Islet precursor cell (in vitro differentiated cells): ENCODE results near the gene DUOX2.
"Not testable (repeated sequence)": the region's sequence is repeated elsewhere in the genome, so short reads cannot be mapped to it uniquely, and the experiment has no call there.

Source experiments
- DNase-seq: peaks from one replicate; pipeline ENCODE4 v3.0.0-alpha.2; 2018

The DUOX2 gene

GRCh38 chr15:45097466-45097865 is 16.5 kb downstream of the DUOX2 start:
- DNase-seq: no peak

GRCh38 chr15:45095661-45096060 is 18.3 kb downstream of the DUOX2 start:
- DNase-seq: no peak

GRCh38 chr15:45094358-45094730 is 19.6 kb downstream of the DUOX2 start:
- DNase-seq: no peak

- DNase-seq: no peak
These were observed 20.2 kb downstream of the DUOX2 start for GRCh38 chr15:45093622-45094357.

- no peak for DNase-seq
These were observed 21.0 kb downstream of the DUOX2 start for GRCh38 chr15:45093013-45093412.

- no peak for DNase-seq
These were observed 22.4 kb downstream of the DUOX2 start for GRCh38 chr15:45091576-45091975.

DNA sequence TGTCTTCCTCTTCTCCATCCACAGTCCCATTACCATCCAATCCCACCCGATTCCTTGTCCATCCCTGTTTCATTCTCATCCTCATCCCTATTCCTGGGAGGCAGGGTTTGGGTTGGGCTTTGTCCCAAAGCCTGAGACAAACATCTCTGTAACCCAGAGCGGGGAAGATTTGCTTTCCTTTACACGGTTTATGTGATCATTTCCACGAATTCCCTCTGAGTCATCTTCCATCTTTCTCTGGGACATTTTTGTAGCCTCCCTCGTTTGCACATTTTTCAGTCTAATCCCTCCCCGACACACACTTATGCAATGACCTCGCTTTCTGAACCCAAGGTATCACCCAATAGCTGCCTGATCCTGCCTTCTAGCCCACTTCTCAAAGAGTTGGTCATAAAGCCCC is 22.8 kb downstream of the DUOX2 start:
- no peak for DNase-seq

DNA sequence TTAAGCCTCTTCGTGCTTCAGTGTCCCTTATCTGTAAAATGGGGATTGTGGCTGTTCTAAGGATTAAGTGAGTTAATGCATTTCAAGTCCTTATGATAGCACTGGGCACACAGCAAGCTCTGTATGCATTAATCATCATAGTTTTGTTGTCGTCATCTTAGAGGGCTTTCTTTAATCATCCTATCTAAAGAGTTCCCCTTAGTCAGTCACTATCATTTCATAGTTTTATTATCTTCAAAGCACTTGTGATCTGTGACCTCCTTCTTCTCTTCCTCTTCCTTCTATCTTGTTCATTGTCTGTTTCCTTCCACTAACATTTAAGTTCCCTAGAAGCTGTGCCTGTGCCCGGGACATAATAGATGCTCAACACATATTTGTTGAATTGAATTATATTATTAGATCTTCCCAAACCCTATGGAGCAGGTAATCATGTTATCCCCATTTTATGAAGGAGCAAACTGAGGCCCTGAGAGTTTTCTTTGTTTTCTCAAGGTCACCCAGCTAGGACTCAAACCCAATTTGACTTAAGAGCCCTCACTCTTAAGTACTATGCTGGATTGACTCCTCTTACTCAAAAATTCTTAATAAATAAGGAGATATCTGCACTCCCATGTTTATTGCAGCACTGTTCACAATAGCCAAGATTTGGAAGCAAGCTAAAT is 24.1 kb downstream of the DUOX2 start:
- no peak for DNase-seq

DNA sequence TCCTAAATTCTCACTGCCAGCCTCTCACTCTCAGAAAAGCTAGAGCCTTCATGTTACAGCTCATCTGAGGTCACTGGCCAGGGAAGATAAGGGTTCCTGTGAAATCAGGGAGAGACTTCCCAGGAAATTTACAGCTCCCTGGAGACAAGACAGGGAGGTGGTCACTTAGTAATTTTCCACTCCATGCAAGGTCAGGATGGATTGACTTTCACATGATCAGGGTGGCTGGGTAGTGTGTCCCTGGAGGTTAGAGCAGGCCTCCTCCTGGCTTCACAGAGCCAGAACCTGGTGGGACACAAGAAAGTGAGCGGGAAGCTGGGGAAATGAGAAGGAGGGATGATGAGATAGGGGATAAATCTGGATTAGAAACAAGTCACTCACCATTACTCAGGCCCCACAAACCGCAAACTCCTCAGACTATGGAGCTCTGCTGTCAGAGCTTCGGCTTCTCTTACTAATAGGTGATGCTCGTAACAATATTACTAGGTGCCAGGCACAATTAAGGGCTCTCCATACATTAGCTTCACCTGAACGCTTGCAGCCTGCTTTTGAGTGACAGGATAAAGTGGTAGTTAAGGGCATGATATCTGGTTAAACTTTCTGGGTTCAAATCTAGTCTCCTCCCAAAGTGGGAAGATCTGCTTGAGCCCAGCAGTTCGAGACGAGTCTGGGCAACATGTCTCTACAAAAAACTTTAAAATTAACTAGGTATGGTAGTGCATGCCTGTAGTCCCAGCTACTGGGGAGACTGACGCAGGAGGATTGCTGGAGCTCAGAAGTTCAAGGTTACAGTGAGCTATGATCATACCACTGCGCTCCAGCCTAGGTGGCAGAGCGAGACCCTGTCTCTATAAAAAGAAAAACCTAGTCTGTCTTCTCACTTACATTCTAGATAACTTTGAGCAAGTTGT is 24.9 kb downstream of the DUOX2 start:
- peak; percentile 63 for DNase-seq

DNA sequence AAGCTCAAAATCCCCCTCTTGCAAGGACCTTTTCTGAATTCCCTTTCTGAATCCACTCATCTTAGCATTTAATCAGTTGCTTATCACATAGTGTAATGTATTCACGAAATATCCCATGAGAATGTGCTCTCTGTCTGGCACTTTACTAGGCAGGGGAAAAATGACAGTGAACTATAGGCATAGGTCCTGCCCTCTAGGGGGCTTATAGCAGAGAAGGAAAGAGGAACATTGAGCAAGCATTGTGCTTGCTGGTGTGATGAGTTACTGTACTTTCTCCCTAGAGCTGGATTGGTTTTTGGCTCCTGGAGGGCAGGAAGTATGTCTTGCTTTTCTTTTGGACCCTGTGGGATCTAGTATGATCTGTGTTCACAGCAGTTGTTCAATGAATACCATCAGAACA is 26.5 kb downstream of the DUOX2 start:
- DNase-seq: no peak

GRCh38 chr15:45084163-45084562 is 29.8 kb downstream of the DUOX2 start:
- no peak for DNase-seq

GRCh38 chr15:45083223-45083622 is 30.7 kb downstream of the DUOX2 start:
- no peak for DNase-seq

- DNase-seq: not testable (repeated sequence)
These were observed 31.6 kb downstream of the DUOX2 start for GRCh38 chr15:45082412-45082811.

DNA sequence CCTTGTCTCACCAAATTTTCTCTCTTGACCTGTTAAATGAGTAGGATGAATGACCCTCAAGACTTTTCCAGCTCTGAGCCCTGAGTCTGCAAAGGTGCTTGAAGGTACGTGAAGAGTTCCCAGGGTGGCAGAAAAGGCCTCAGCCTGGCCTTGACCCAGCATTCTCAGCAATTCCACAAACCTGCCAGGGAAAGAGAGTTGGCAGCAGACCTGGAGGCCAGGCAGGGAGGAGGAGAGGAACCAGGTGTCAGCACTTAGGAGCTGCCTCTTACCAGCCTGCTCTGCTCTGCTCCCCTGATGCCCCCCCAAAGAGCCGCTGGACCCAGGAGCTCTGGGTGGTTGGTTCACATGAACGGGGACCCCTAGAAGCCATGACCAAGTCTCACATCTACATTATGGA is 33.4 kb downstream of the DUOX2 start:
- DNase-seq: not testable (repeated sequence)

DNA sequence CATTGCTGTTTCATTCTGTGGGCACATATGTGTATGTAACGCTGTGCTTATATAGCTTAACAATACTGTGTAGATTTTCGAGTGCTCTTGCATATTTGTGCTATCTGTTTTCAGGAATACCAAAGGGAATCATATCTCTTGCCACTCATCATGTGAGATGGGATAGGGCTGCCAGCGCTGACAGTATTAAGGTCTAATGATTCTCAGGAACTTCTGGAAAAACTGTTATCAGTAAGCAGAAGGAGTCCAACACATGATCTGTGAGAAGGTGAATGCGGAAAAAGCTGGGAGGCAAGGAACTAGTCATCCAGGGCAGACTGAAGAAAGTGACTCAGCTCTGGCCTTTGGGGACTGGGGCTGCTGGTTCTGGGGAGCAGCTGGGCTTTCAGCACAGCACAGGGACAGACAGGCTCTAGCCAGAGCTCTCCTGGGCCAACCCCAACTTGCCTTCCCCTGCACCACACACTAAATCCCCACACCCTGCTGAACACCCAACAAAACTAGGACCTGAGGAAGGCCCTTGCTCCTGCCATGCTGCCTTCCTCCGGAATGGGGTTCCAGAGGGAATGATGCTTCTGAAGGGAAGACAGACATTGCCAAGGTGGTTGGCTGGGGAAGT is 34.2 kb downstream of the DUOX2 start:
- DNase-seq: not testable (repeated sequence)

GRCh38 chr15:45079201-45079600 is 34.8 kb downstream of the DUOX2 start:
- DNase-seq: not testable (repeated sequence)

- not testable (repeated sequence) for DNase-seq
These were observed 36.6 kb downstream of the DUOX2 start for GRCh38 chr15:45077391-45077790.

DNA sequence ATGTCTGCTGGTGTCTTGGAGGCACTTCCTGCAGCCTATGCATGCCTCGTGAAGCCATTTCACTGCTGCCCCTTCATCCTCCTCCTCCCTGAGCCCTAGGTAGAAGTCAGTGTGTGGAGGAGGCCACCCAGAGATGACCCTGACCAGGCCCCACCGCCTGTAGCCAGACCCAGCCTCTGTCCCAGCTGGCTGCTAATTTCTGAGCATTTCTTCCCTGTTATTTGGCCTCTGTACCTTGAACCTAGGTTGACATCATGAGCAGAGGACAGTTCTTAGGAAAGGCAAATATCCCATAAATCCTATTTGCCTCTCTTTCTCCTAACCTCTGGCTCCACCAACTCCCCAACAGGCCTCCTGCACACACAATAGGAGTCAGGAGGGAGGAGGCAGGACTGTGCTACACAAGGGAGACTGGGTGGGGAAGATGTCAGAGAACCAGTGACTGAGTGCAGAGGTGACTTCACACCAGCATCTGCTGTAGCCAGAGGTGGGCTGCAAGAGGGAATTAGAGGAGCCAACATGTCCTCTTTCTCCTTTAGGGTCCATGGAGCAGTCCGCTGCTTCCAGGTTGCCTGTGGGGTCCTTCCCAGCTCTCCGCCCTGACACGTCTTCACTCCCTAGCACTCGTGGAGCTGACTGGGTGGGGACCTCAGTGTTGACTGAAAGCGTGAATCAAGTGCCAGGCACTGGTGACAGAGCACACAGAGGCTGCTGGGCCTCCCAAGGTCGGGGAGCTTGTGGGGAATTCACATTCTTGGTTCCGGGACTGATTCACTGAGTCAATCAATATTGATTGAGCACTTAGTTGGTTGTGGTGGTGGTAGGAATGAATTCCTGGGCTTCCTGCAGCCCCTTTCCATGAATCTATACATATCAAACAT is 38.3 kb downstream of the DUOX2 start:
- DNase-seq: not testable (repeated sequence)

DNA sequence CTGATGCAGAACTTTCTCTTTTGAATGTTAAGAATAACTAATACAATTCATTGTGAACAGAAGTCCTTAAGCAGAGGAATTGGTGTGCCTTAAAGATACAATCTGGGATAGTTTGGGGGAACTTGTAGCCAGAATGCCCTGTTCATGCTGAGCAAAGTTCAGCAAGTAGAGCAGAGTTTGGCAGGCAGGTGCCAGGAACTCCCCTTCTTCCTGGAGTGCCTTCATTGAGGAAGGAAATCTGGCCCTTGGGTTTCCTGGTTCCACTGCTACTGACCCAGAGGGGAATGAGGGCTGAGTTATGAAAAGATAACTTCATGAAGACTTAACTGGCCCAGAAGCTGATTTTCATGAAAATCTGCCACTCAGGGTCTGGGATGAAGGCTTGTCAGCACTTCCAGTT is 40.4 kb downstream of the DUOX2 start:
- not testable (repeated sequence) for DNase-seq

GRCh38 chr15:45069942-45070360 is 44.0 kb downstream of the DUOX2 start:
- DNase-seq: not testable (repeated sequence)

GRCh38 chr15:45064386-45064785 is 49.6 kb downstream of the DUOX2 start:
- no peak for DNase-seq

GRCh38 chr15:45062301-45062700 is 51.7 kb downstream of the DUOX2 start:
- not testable (repeated sequence) for DNase-seq
